Measurements from ENCODE around the gene LANCL3. TPM values are rescaled to one million over a fixed set of nuclear protein-coding genes. Genes with fewer than 3 reads are reported as not detected.

LANCL3 gene
- total RNA-seq, 2 donors from 2014 or later: 0.07 to 0.11 TPM

DNA sequence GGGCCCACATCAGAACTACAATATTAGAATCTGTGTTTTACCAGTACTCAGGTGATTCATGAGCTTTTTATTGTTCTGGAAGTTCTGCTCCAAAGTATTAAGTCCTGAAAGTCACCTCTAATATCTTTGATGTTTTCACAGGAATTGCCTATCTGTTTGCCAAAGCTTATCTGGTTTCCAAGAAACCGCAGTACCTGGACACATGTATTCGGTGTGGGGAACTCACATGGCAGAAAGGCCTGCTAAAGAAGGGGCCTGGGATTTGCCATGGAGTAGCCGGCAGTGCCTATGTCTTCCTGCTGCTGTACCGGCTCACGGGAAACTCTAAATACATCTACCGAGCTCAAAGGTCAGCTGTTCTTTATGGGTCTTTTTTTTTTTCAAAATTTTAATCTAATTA lies 95.7 kb downstream of the LANCL3 start:
- WGBS, 2 experiments (ENCODE audit: insufficient coverage in 1 of 2, insufficient read length in 1 of 2): 92% methylated on average over 4 of the region's 6 CpGs; no CpG with 5 or more reads in 1 of the 2 experiments
- Mint-ChIP-seq H3K4me1 (no peaks in the 10 kb centered on the region), H3K27me3 (ENCODE audit: insufficient read depth) (no peaks in the 10 kb centered on the region), H3K36me3 (ENCODE audit: low read depth) (no peaks in the 10 kb centered on the region), H3K9me3 (peaks cover 14% of the 10 kb centered on the region), H3K4me3 (no peak overlapping the region), H3K27ac (no peak overlapping the region)
- Histone ChIP-seq H3K4me1 (ENCODE audit: control insufficient read depth, insufficient read depth, low read length) (no peaks in the 10 kb centered on the region), H3K4me3 (ENCODE audit: low read length) (no peak overlapping the region), H3K27me3 (ENCODE audit: control insufficient read depth, insufficient read depth, low read length, poor library complexity, severe bottlenecking) (no peaks in the 10 kb centered on the region), H3K9ac (ENCODE audit: extremely low read depth, low read length, poor library complexity, severe bottlenecking) (no peak overlapping the region), H3K36me3 (ENCODE audit: control insufficient read depth, insufficient read depth, low read length) (no peaks in the 10 kb centered on the region), H3K9me3 (ENCODE audit: control insufficient read depth, low read length) (no peaks in the 10 kb centered on the region), H3K27ac (ENCODE audit: low read depth, low read length) (no peak overlapping the region)
- TF ChIP-seq CTCF (conservative IDR thresholded peaks at IDR 0.05): no peak
- no peak for DNase-seq

- H3K27me3 Mint-ChIP-seq (ENCODE audit: insufficient read depth): no peaks in the 10 kb centered on the region
- DNase-seq: no peak
- no peaks in the 10 kb centered on the region for H3K9me3 ChIP-seq (ENCODE audit: control insufficient read depth, low read length)
- H3K4me3 Mint-ChIP-seq: no peak overlapping the region
- H3K27ac Mint-ChIP-seq: no peak overlapping the region
- H3K4me1 Mint-ChIP-seq: no peaks in the 10 kb centered on the region
- H3K36me3 ChIP-seq (ENCODE audit: control insufficient read depth, insufficient read depth, low read length): no peaks in the 10 kb centered on the region
- no peak for TF ChIP-seq CTCF (conservative IDR thresholded peaks at IDR 0.05)
- no peak overlapping the region for H3K4me3 ChIP-seq (ENCODE audit: low read length)
- H3K27me3 ChIP-seq (ENCODE audit: control insufficient read depth, insufficient read depth, low read length, poor library complexity, severe bottlenecking): no peaks in the 10 kb centered on the region
- no peak overlapping the region for H3K27ac ChIP-seq (ENCODE audit: low read depth, low read length)
- WGBS, 2 experiments (ENCODE audit: insufficient coverage in 1 of 2, insufficient read length in 1 of 2): 85% methylated on average over 4 of the region's 4 CpGs; no CpG with 5 or more reads in 1 of the 2 experiments
- no peaks in the 10 kb centered on the region for H3K4me1 ChIP-seq (ENCODE audit: control insufficient read depth, insufficient read depth, low read length)
- no peaks in the 10 kb centered on the region for H3K36me3 Mint-ChIP-seq (ENCODE audit: low read depth)
- no peak overlapping the region for H3K9ac ChIP-seq (ENCODE audit: extremely low read depth, low read length, poor library complexity, severe bottlenecking)
- peaks cover 23% of the 10 kb centered on the region for H3K9me3 Mint-ChIP-seq
Measured at GRCh38 chrX:37672563-37672962, 101.1 kb downstream of the LANCL3 start.

DNA sequence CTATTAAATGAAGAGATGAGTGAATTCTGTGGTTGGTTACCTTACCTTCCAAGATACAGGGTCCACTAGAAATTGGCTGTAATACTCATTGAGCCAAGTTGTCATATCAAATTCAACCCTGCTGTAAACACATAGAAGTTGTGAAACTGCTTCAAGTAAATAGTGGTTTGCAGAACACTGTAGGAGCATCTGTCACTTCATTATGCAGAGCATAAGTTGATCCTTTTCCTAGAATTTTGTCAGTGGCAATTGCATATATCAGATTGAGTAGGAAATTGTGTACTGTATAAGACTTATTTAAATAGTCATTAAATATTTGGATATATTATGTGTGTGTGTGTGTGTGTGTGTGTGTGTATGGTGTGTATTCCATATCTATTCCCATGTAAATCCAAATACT lies 105.3 kb downstream of the LANCL3 start:
- H3K4me3 ChIP-seq (ENCODE audit: low read length): no peak overlapping the region

More for the DNA sequence above, 105.3 kb downstream of the LANCL3 start:
- Mint-ChIP-seq H3K4me3 (no peak overlapping the region), H3K36me3 (ENCODE audit: low read depth) (no peaks in the 10 kb centered on the region), H3K27ac (no peak overlapping the region), H3K9me3 (peaks cover 30% of the 10 kb centered on the region), H3K27me3 (ENCODE audit: insufficient read depth) (no peaks in the 10 kb centered on the region), H3K4me1 (peaks cover 6% of the 10 kb centered on the region)
- Histone ChIP-seq H3K4me1 (ENCODE audit: control insufficient read depth, insufficient read depth, low read length) (no peaks in the 10 kb centered on the region), H3K9ac (ENCODE audit: extremely low read depth, low read length, poor library complexity, severe bottlenecking) (no peak overlapping the region), H3K27me3 (ENCODE audit: control insufficient read depth, insufficient read depth, low read length, poor library complexity, severe bottlenecking) (no peaks in the 10 kb centered on the region), H3K27ac (ENCODE audit: low read depth, low read length) (no peak overlapping the region), H3K36me3 (ENCODE audit: control insufficient read depth, insufficient read depth, low read length) (no peaks in the 10 kb centered on the region), H3K9me3 (ENCODE audit: control insufficient read depth, low read length) (no peaks in the 10 kb centered on the region)
- TF ChIP-seq CTCF (conservative IDR thresholded peaks at IDR 0.05): no peak
- no peak for DNase-seq
